Amniotic epithelial cell (primary cell): ENCODE results near the gene TOPORS.

ENCODE experiments used
- DNase-seq: peaks from one replicate; pipeline ENCODE4 v3.0.0-alpha.2; 2010; ENCODE audit warnings: low read depth

The TOPORS gene

DNA sequence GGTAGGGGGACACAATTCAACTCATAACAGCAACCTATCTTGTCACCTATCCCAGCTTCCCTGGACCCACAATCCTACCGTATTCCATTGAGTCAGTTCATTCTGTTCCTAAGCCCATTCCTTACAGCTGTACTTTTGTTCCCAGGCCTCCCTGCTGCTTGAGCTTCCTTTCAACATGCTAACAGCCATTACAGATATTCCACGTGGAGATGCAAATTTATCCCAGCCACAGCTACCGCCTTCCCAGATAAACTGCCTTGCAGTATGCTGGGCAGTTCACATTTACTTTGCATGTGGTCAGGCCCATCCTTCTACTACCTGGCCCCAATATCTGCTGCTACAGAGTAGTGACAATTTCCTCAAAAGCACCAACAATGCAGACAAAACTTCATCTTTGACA lies 49.4 kb downstream of the TOPORS start:
- no peak for DNase-seq

DNA sequence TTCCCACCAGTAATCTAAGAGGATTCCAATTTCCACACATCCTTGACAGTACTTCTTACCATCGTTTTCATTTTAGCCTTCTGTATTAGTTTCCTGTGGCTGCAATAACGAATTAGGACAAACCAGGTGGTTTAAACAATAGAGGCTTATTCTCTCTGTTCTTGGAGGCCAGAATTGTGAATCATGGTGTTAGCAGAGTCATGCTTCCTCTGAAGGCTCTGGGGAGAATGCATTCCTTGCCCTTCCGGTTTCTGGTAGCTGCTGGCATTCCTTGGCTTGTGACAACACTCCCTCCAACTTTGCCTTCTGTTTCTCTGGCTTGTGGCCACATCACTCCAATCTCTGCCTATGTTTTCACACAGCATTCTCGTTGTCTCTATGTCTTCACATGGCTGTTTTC lies 49.9 kb downstream of the TOPORS start:
- peak; percentile 78 for DNase-seq

DNA sequence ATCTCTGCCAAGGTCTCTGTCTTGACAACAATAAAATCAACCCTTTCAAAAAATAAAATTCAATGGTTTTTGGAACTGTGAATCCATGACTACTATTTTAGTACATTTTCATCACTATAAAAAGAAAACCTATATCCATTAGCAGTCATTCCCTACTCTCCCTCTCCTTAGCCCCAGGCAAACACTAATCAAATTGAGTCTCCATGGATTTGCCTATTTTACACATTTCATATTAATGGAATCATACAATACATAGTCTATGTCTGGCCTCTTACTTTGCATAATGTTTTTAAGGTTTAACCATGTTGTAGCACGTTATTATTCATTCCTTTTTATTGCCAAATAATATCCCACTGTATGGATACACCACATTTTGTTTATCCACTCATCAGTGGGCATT lies 50.5 kb downstream of the TOPORS start:
- DNase-seq: no peak

DNA sequence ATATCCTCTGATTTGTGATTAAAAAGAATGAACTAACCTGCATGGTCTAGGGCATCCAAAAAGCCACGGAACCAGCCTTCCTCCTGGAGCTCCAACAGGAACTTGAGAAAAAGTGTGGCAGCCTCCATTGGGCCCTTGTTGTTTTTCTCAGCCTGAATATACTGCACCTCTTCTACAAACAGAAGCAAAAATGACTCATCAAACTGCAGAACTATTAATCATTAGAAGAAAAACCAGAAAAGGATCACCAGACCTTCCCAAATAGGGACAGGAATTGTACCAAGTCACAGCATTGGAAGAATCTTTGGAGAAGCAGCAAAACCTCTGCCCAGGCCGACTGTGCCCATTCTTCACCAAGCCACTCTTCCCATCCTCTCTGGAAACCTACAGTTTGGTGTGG lies 51.6 kb downstream of the TOPORS start:
- DNase-seq: peak; percentile 50

DNA sequence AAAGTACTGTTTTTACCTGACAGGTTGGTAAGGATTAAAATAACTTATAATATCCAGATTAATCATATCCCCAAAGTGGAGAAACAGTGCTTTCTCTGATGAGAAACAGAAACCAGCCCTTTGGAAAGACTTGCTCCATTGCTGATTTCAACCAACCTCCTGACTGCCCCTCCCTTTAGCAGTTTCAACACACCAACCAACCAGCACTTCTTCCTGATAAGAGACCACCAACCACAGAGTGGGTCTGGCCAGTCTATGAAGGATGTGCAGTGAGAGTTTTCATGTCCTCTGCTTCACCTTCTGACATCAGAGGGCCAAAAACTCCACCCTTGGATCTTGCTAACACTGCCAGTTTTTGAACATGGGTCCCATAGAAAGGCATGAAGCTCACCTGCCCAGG lies 54.5 kb downstream of the TOPORS start:
- peak; percentile 17 for DNase-seq

DNA sequence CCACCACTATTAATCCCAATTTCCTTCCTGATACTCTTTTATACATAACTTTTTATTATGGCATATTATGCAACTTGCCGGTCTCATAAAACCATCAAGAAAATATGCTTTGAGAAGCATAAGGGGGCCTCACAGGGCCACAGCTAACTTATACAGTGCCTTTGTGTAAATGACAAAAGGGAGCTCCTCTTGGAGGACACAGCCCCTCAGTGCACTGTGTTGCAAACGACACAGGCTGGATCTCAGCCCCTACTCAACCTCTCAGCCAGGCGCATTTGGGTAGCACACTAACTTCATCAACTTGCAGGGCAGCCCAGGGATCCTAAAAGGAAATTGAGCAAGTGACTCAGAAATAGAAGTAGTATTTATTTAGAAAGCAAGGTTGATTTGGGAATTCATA lies 61.8 kb downstream of the TOPORS start:
- no peak for DNase-seq
